Hepatocyte (in vitro differentiated cells): ENCODE measurements around the gene NOS1AP. TPM values are rescaled to one million over a fixed set of nuclear protein-coding genes. Genes with fewer than 3 reads are reported as not detected.

Source experiments
- DNase-seq: peaks from one replicate; pipeline ENCODE4 v3.0.0-alpha.2; 2016; ENCODE audit warnings: low spot score
- H2AFZ ChIP-seq: fragments of 200-600 bp; sonication (generic); 2 replicates; pipeline ENCODE4 v1.6.0; 2016; ENCODE audit warnings: antibody characterized with exemption, mild to moderate bottlenecking
- H3K27ac ChIP-seq: fragments of 200-600 bp; sonication (generic); 2 replicates; pipeline ENCODE4 v1.5.1; 2016; ENCODE audit warnings: mild to moderate bottlenecking
- H3K27me3 ChIP-seq: fragments of 200-600 bp; sonication (generic); 2 replicates; pipeline ENCODE4 v1.6.1; 2016
- H3K36me3 ChIP-seq: fragments of 200-600 bp; sonication (generic); replicated peaks from 2 replicates; pipeline ENCODE4 v1.5.1; 2016; ENCODE audit warnings: low read depth; ENCODE audit not compliant: insufficient read depth
- H3K4me1 ChIP-seq: fragments of 200-600 bp; sonication (generic); 2 replicates; pipeline ENCODE4 v1.5.1; 2016; ENCODE audit warnings: mild to moderate bottlenecking, moderate library complexity; ENCODE audit not compliant: insufficient read depth
- H3K4me2 ChIP-seq: fragments of 200-600 bp; sonication (generic); 2 replicates; pipeline ENCODE4 v1.6.0; 2016
- H3K4me3 ChIP-seq: fragments of 200-600 bp; sonication (generic); 2 replicates; pipeline ENCODE4 v1.5.1; 2016; ENCODE audit warnings: mild to moderate bottlenecking
- H3K79me2 ChIP-seq: fragments of 200-600 bp; sonication (generic); 2 replicates; pipeline ENCODE4 v1.6.0; 2017; ENCODE audit warnings: mild to moderate bottlenecking
- H3K9me2 ChIP-seq: fragments of 200-600 bp; sonication (generic); replicated peaks from 2 replicates; pipeline ENCODE4 v1.6.0; 2017; ENCODE audit warnings: mild to moderate bottlenecking; ENCODE audit not compliant: insufficient read depth
- H3K9me3 ChIP-seq: fragments of 200-600 bp; sonication (generic); 2 replicates; pipeline ENCODE4 v1.5.1; 2016; ENCODE audit warnings: low read depth, mild to moderate bottlenecking
- H4K20me1 ChIP-seq: fragments of 200-600 bp; sonication (generic); 2 replicates; pipeline ENCODE4 v1.6.0; 2016; ENCODE audit warnings: mild to moderate bottlenecking; ENCODE audit not compliant: insufficient read depth, poor library complexity, severe bottlenecking
- EZH2 ChIP-seq: fragments of 200-600 bp; sonication (generic); IDR thresholded peaks from 2 replicates; pipeline ENCODE4 v1.6.1; 2016; ENCODE audit warnings: antibody characterized with exemption, mild to moderate bottlenecking, borderline replicate concordance
- EZH2phosphoT487 ChIP-seq: fragments of 200-600 bp; sonication (generic); IDR thresholded peaks from one replicate; pipeline ENCODE4 v1.6.1; 2018; ENCODE audit warnings: antibody characterized with exemption, mild to moderate bottlenecking, low read depth, moderate library complexity; ENCODE audit not compliant: unreplicated experiment, severe bottlenecking
- WGBS: methylation state at CpG from one replicate; pipeline ENCODE4 v1.1.6; 2016; ENCODE audit warnings: low lambda C conversion rate; ENCODE audit errors: missing lambda C conversion rate; 5-methylcytosine and 5-hydroxymethylcytosine counted together
- polyA plus RNA-seq: library from polyadenylated mRNA; unstranded; fragments of >200 nt; fragmentation: Nextera tagmentation; extraction: Ambion mirVana; gene quantifications from 2 replicates; pipeline ENCODE4 v1.2.1, GENCODE V29; 2016
- total RNA-seq: library from RNA; depleted of rRNA; stranded (reverse); fragments of >200 nt; gene quantifications from 2 replicates; pipeline ENCODE4 v1.2.3, GENCODE V29; 2014
- TF ChIP-seq, protein P1 (sequence below): fragments of 200-600 bp; sonication (generic); IDR thresholded peaks from 2 replicates; pipeline ENCODE4 v1.5.1; 2016; ENCODE audit warnings: antibody characterized with exemption, mild to moderate bottlenecking; ENCODE audit not compliant: poor library complexity

Gene NOS1AP
- total and polyA plus RNA-seq, 2 experiments from 2014 or later, result 0.97 to 4.4 TPM

DNA sequence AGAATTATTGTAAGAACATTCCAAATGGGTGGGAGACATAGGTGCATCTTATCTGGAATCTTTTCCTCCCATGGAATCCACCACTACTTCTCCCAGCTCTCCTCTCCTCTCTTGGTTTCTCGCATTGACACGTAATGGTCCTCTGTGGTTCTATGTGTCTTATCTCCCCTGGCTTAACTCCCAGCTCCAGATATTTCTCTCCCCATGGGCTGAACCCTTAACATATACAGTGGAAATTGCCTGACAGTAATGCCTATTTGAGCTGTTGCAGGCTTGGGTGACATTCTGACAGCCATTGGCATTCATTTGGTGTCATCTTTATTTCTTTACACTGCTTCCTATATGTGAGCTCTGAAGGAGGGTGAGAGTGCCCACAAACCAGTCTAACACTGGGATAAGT is 188.9 kb downstream of the NOS1AP start:
- no peak overlapping the region for H2AFZ ChIP-seq
- TF ChIP-seq EZH2phosphoT487, result no peak
- TF ChIP-seq EZH2, result no peak
- no peaks in the 10 kb centered on the region for H3K9me2 ChIP-seq
- no peak overlapping the region for H3K4me2 ChIP-seq
- no peak for DNase-seq
- H3K79me2 ChIP-seq, result peaks cover 4% of the 10 kb centered on the region
- H3K27ac ChIP-seq, result no peak overlapping the region
- H3K36me3 ChIP-seq, result no peaks in the 10 kb centered on the region
- H3K27me3 ChIP-seq, result no peaks in the 10 kb centered on the region
- H3K4me3 ChIP-seq, result no peak overlapping the region
- no peaks in the 10 kb centered on the region for H3K4me1 ChIP-seq
- H4K20me1 ChIP-seq, result no peaks in the 10 kb centered on the region
- H3K9me3 ChIP-seq, result no peaks in the 10 kb centered on the region
- 96% methylated on average over 2 of the region's 2 CpGs for WGBS

DNA sequence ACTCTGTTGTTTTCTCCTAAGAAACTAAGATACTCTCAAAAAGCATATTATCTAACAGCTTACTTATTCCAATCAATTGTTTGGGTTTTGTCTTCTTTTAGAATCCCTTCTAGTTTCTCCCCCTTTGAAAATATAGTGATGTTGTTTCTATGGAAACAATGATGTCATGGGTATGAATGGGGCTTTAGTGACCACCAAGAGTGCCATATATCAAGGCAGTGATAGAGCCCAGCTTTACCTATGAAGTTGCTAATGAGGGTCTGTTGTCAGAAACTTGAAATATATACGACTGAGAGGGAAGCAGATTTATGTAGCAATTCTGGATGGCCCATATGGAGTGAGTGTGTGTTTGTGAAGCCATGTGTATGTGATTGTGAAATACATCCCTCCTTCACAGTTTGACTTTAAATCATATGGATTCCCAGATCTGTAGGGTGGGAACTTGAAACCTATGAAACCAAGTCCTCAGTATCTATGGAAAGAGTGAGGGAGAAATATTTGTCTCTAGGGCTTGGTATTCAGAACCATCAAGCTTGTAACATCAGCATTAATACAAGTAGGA is 190.5 kb downstream of the NOS1AP start:
- Histone ChIP-seq H3K27ac (no peak overlapping the region), H4K20me1 (no peaks in the 10 kb centered on the region), H2AFZ (no peak overlapping the region), H3K4me3 (no peak overlapping the region), H3K4me1 (no peaks in the 10 kb centered on the region), H3K27me3 (no peaks in the 10 kb centered on the region), H3K4me2 (no peak overlapping the region), H3K9me3 (no peaks in the 10 kb centered on the region), H3K9me2 (no peaks in the 10 kb centered on the region), H3K79me2 (no peaks in the 10 kb centered on the region), H3K36me3 (no peaks in the 10 kb centered on the region)
- WGBS, result 87% methylated on average over 1 of the region's 1 CpG
- TF ChIP-seq, protein P1, sequence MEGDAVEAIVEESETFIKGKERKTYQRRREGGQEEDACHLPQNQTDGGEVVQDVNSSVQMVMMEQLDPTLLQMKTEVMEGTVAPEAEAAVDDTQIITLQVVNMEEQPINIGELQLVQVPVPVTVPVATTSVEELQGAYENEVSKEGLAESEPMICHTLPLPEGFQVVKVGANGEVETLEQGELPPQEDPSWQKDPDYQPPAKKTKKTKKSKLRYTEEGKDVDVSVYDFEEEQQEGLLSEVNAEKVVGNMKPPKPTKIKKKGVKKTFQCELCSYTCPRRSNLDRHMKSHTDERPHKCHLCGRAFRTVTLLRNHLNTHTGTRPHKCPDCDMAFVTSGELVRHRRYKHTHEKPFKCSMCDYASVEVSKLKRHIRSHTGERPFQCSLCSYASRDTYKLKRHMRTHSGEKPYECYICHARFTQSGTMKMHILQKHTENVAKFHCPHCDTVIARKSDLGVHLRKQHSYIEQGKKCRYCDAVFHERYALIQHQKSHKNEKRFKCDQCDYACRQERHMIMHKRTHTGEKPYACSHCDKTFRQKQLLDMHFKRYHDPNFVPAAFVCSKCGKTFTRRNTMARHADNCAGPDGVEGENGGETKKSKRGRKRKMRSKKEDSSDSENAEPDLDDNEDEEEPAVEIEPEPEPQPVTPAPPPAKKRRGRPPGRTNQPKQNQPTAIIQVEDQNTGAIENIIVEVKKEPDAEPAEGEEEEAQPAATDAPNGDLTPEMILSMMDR, result no peak
- TF ChIP-seq EZH2 (no peak), EZH2phosphoT487 (no peak)
- no peak for DNase-seq

DNA sequence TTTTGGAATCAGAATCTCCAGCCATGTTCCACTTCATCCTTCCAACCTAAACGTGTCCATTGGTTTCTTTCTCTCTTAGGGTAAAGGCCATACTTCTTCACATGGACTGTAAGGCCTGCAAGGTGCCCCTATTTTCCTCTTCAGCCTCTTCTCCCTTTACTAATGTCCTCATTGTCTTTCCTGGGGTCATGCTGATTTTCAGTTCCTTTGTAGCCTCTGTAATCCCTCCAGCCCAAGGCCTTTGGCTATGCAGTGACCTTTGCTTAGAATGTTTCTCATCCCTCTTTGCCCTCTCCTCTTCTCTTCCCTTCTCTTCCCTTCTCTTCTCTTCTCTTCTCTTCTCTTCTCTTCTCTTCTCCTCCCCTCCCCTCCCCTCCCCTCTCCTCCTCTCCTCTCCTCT is 194.6 kb downstream of the NOS1AP start:
- H3K4me2 ChIP-seq, result no peak overlapping the region
- no peaks in the 10 kb centered on the region for H4K20me1 ChIP-seq
- no peaks in the 10 kb centered on the region for H3K79me2 ChIP-seq
- no peaks in the 10 kb centered on the region for H3K4me1 ChIP-seq
- 100% methylated on average over 1 of the region's 1 CpG for WGBS
- H3K36me3 ChIP-seq, result no peaks in the 10 kb centered on the region
- H2AFZ ChIP-seq, result no peak overlapping the region
- H3K9me2 ChIP-seq, result no peaks in the 10 kb centered on the region
- H3K27ac ChIP-seq, result no peak overlapping the region
- TF ChIP-seq, protein P1, result no peak
- no peak for TF ChIP-seq EZH2
- TF ChIP-seq EZH2phosphoT487, result no peak
- H3K4me3 ChIP-seq, result no peak overlapping the region
- no peaks in the 10 kb centered on the region for H3K27me3 ChIP-seq
- no peaks in the 10 kb centered on the region for H3K9me3 ChIP-seq
- no peak for DNase-seq

DNA sequence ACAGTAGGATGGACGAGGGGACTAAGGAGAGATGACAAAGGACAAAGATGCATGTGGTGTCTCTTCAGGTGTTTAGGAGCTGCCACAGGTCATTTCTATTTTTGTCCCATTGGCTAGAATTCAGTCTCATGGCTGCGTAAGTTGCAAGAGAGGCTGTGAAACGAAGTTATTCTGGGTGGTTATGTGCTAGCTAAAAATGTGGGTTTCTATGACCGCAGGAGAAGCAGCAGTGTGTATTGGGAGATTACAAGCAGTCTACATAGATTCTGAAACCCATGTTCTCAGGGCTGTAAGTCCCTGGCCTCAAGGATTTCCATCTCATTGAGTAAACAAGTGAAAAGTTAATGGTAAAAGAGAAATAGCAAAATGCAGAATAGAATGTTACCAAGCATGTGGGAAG is 196.5 kb downstream of the NOS1AP start:
- H3K36me3 ChIP-seq, result no peaks in the 10 kb centered on the region
- TF ChIP-seq, protein P1, result no peak
- TF ChIP-seq EZH2phosphoT487 (no peak), EZH2 (no peak)
- no peaks in the 10 kb centered on the region for H3K9me3 ChIP-seq
- no peak overlapping the region for H3K4me3 ChIP-seq
- H3K79me2 ChIP-seq, result no peaks in the 10 kb centered on the region
- no peak overlapping the region for H2AFZ ChIP-seq
- no peak overlapping the region for H3K27ac ChIP-seq
- H3K4me2 ChIP-seq, result no peak overlapping the region
- H3K4me1 ChIP-seq, result no peaks in the 10 kb centered on the region
- H4K20me1 ChIP-seq, result no peaks in the 10 kb centered on the region
- 88% methylated on average over 4 of the region's 4 CpGs for WGBS
- H3K27me3 ChIP-seq, result no peaks in the 10 kb centered on the region
- no peak for DNase-seq
- H3K9me2 ChIP-seq, result no peaks in the 10 kb centered on the region
